ENCODE data around the gene PXDN.

GRCh38 chr2:1743396-1744150 is 742 bp downstream of the PXDN start:
- TF ChIP-seq CTCF (IDR thresholded peaks at IDR 0.05) (no peak), POLR2A (IDR thresholded peaks at IDR 0.05) (no peak)

Measured in heart left ventricle (tissue), 13 donors.